HUES64 (cell line): ENCODE measurements around the gene NFE2L1.

Experiments used
- H3K27ac ChIP-seq: 2 replicates; pipeline ENCODE4 v1.7.0; 2013; ENCODE audit warnings: low read depth, low read length, inconsistent platforms
- H3K27me3 ChIP-seq: 2 replicates; pipeline ENCODE4 v1.6.1; 2013; ENCODE audit warnings: mild to moderate bottlenecking, low read length; ENCODE audit not compliant: insufficient read depth
- H3K36me3 ChIP-seq: 2 replicates; pipeline ENCODE4 v1.6.1; 2013; ENCODE audit warnings: mild to moderate bottlenecking, low read length; ENCODE audit not compliant: insufficient read depth
- H3K4me1 ChIP-seq: 2 replicates; pipeline ENCODE4 v1.6.1; 2013; ENCODE audit warnings: mild to moderate bottlenecking, low read length, moderate library complexity; ENCODE audit not compliant: insufficient read depth
- H3K4me3 ChIP-seq: 2 replicates; pipeline ENCODE4 v1.5.1; 2013; ENCODE audit warnings: mild to moderate bottlenecking, low read length, moderate library complexity
- H3K9ac ChIP-seq: 2 replicates; pipeline ENCODE4 v1.6.1; 2013; ENCODE audit warnings: mild to moderate bottlenecking, low read depth, low read length
- H3K9me3 ChIP-seq: 2 replicates; pipeline ENCODE4 v1.6.1; 2013; ENCODE audit warnings: low read depth, low read length; ENCODE audit not compliant: insufficient read depth
- WGBS: fragments of 150-250, 120-280 bp; methylation state at CpG from one replicate; pipeline ENCODE4 v1.1.7; 2013; ENCODE audit warnings: missing lambda C conversion rate; 5-methylcytosine and 5-hydroxymethylcytosine counted together

NFE2L1 gene

DNA sequence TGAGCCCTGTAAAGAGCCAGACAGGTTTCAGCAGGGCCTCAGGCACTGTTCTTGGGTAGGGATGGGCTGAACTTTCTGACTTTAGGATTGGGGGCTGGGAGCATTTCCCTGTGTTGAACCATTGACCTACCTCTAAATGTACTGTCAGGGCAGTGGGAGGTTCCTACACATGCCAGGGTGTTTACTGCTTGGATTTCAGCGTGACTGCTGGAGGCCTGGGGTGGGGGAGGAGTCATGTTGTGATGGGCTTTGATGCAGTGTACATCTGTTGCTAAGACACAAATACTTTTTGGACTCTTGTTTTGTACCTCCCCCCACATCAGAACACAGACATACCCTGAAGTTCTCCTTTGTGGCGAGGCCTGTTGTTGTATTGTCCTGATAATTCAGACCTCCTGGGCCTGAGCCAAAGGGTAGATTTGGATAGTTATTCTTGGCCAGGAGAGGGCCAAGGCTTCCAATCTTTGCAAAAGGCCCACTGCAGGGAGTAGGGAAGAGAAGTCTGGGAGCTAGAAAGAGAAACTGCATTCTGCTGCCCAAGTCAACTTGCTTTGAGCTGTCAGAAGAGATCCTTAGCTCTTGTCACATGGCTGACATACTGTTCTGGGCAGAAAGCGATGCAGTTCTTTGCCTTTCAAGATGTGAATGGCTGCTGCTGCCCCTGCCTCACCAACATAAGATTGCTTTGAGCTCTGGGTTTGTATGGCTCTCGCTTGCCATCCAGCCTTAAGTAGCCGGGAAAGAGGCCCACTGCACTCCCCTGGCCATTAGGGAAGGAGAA, 3.7 kb downstream of the NFE2L1 start:
- 73% methylated on average over 5 of the region's 5 CpGs for WGBS
- no peak overlapping the region for H3K9ac ChIP-seq
- no peaks in the 10 kb centered on the region for H3K9me3 ChIP-seq
- H3K27ac ChIP-seq = peak overlapping the region; percentile 80; the same call in 1 of the 2 replicates
- H3K4me1 ChIP-seq = peaks cover 48% of the 10 kb centered on the region
- no peaks in the 10 kb centered on the region for H3K27me3 ChIP-seq
- H3K4me3 ChIP-seq = peak overlapping the region; percentile 0; the same call in 1 of the 2 replicates
- peaks cover 36% of the 10 kb centered on the region for H3K36me3 ChIP-seq

DNA sequence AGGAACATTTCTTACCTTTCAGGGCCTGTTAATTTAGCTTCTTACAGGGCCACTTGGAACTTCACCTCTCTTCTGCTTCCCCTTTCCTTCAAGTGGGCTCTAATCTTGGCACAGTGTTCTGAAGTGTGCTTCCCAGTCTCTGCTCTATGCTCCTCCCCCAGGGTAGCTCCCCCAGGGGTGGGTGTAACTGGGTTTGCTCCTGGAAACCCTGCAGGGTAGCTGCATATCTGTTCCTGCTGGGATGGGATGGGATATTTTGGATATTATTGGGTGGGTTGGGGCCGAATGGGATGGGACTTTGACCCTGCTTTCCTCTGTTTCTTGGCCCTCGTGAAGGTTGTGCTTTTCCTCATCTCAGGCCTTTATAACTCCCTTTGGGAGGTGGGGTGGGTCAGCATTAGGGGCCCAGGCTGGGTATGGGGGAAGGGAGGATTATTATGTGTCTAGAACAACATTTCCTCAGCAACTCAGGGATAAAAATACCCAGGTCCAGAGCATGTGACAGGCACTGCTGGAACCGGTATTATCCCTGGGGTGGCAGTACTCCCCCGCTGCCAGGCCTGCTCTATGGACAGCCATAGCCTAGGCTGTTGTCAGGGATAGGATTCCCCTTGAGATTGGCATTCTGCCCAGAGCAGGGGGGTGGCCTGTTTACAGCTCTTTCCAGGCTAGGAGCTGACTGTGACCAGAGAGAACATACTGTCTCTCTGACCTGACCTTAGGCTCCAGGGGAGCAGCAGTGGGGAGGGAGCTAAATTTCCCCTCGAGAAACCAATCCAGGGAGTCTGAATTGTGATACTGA, 5.0 kb downstream of the NFE2L1 start:
- Histone ChIP-seq H3K9me3 (no peaks in the 10 kb centered on the region), H3K4me1 (peaks cover 47% of the 10 kb centered on the region), H3K4me3 (peak overlapping the region; percentile 25), H3K9ac (no peak overlapping the region), H3K36me3 (peaks cover 49% of the 10 kb centered on the region), H3K27ac (peak overlapping the region; percentile 87; the same call in 1 of the 2 replicates), H3K27me3 (no peaks in the 10 kb centered on the region)
- WGBS = 71% methylated on average over 5 of the region's 5 CpGs

DNA sequence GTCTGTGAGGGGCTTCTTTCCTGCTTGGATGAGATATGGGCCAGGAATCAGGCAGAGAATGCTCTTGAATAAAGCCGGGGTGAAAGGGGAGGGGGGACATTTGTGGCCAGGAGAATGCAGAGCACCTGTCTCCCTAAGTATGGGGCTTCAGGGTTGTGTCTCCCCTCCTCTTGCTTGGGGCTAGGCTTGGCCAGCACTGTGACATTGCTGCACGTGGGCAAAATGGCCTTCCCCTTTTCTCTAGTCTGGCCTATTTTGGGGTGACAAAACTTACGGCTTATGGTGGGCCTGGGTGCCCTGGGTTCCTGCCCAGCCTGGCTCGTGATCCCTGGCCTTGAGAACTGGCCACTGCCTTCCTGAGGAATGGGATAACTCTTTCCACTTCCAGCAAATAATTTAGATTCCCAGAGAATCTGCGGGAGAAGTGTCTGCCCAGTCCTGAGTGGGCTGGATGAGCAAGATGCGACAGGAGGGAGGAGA, 5.6 kb downstream of the NFE2L1 start:
- Histone ChIP-seq H3K9me3 (no peaks in the 10 kb centered on the region), H3K4me3 (peak overlapping the region; percentile 25; the same call in 1 of the 2 replicates), H3K27me3 (no peaks in the 10 kb centered on the region), H3K27ac (peak overlapping the region; percentile 87), H3K9ac (no peak overlapping the region), H3K4me1 (peaks cover 47% of the 10 kb centered on the region), H3K36me3 (peaks cover 55% of the 10 kb centered on the region)
- 58% methylated on average over 6 of the region's 6 CpGs for WGBS

DNA sequence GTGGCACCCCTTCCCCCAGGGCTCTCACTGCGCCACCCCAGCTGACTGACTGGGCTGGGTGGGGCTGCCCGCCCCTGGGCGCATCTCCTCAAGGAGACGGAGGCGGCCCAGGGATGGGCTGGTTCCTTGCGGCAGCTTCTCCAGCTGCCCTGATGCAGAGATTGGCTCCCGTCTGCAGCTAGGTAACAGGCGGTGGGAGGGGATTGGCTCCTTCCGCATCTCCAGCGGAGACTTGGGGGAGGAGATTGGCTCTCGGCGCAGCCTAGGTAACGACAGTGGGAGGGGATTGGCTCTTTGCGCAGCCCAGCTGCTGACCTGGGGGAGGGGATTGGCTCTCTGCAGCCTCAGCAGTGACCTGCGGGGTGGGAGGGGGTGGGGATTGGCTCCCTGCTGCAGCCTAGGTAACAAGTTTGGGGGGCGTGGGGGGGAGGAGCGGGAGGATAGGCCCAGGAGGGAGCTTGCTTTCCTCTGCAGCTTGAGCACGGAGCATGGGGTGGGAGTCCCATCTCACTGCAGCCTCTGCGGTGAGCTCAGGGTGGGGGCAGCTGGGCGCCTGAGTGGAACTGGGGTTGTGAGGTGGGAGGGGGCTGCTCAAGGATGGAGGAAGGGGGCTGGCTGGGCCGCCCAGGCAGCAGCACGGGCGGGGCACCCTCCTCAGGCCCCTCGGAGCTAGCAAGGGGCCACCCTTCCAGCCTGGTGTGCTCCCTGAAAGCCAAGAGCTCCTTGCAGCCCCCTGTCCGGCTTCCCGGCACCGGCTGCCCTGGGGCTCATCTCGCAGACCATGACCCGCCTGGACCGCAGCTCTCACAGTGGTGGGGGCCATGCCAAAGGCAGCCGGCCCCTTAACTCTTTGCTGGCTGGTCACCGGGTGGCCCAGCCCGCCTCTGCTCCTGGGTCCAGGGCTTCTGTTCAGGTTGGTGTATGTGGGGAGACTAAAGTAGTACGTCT, 6.4 kb downstream of the NFE2L1 start:
- Histone ChIP-seq H3K27me3 (no peaks in the 10 kb centered on the region), H3K27ac (peak overlapping the region; percentile 93), H3K36me3 (peaks cover 62% of the 10 kb centered on the region), H3K9ac (peak overlapping the region; percentile 73), H3K9me3 (no peaks in the 10 kb centered on the region), H3K4me3 (peak overlapping the region; percentile 73), H3K4me1 (peaks cover 47% of the 10 kb centered on the region)
- 3% methylated on average over 34 of the region's 34 CpGs for WGBS

DNA sequence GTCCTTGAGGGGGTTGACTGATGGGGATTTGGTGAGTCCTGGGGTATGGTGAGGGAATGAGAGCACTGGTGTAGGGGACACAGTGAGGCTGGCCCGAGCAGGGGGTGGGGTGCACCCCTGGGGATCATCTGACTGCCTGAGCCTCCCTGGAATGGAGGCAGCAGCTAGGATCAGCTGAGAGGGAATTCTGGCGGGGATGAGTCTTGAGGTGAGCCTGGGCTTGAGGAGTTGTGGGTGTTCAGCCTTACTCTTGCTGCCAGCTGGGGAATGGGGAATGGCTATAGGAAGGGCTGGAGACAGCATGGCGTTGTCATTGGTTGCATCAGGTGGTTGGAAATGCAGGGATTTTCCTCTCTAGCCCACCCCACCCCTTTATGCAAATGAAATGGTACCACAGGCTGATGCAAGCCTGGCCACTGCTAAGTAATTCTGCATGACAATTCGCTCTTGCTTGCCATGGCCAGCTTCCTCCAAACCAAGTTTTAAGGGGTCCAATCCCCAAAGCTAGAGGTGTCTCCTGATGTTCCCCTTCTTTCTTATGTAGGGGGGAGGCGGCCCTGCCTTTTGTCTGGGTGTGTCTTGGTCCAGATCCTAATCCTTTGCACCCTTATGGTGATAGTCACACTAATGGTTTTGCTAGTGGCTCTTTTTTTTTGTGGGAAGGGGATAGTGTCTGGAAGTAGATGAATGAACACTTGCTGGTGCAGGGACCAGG, 7.5 kb downstream of the NFE2L1 start:
- peaks cover 68% of the 10 kb centered on the region for H3K36me3 ChIP-seq
- WGBS = 27% methylated on average over 5 of the region's 5 CpGs
- H3K9ac ChIP-seq = peak overlapping the region; percentile 73
- peak overlapping the region; percentile 93 for H3K27ac ChIP-seq
- H3K27me3 ChIP-seq = no peaks in the 10 kb centered on the region
- H3K9me3 ChIP-seq = no peaks in the 10 kb centered on the region
- peak overlapping the region; percentile 73 for H3K4me3 ChIP-seq
- peaks cover 43% of the 10 kb centered on the region for H3K4me1 ChIP-seq

DNA sequence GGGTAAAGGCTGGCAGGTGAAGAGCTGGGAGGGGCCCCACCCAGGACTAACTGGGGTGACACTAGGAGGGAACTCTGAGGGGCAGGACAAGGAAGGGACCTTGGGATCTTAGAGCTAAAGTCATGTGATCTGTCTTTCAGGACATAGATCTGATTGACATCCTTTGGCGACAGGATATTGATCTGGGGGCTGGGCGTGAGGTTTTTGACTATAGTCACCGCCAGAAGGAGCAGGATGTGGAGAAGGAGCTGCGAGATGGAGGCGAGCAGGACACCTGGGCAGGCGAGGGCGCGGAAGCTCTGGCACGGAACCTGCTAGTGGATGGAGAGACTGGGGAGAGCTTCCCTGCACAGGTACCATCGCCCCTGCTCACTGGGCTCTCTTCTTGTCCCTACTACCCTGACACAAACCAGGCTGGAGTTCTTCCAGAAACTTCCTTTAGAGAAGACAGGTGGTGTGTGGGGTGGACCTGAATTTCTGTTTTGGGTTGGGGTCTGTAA, 8.1 kb downstream of the NFE2L1 start:
- Histone ChIP-seq H3K27ac (peak overlapping the region; percentile 93), H3K27me3 (no peaks in the 10 kb centered on the region), H3K4me1 (peaks cover 40% of the 10 kb centered on the region), H3K9me3 (no peaks in the 10 kb centered on the region), H3K4me3 (peak overlapping the region; percentile 73), H3K36me3 (peaks cover 67% of the 10 kb centered on the region), H3K9ac (peak overlapping the region; percentile 73)
- WGBS = 89% methylated on average over 10 of the region's 10 CpGs

DNA sequence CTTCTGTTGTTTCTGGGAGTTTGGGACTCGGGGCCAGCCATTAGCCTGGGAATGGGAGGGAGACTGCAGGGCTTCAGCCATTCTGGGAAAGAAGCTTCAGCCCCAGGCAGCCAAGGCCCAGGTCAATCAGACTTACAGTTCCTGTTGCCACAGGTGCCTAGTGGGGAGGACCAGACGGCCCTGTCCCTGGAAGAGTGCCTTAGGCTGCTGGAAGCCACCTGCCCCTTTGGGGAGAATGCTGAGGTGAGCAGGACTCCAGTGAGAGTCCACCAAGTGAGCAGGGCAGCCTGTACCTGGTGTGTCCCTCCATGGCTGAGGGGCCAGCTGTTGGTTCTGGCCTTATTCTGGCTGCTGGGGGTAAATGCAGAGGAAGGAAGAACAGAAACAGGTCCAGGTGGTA, 8.7 kb downstream of the NFE2L1 start:
- 85% methylated on average over 2 of the region's 2 CpGs for WGBS
- H3K36me3 ChIP-seq = peaks cover 68% of the 10 kb centered on the region
- H3K4me1 ChIP-seq = peaks cover 36% of the 10 kb centered on the region
- no peaks in the 10 kb centered on the region for H3K27me3 ChIP-seq
- H3K9me3 ChIP-seq = no peaks in the 10 kb centered on the region
- H3K4me3 ChIP-seq = 0 out of 2 replicates have a peak overlapping the region, but pooled peaks have one; percentile 73
- peak overlapping the region; percentile 93 for H3K27ac ChIP-seq
- peak overlapping the region; percentile 73; the same call in 1 of the 2 replicates for H3K9ac ChIP-seq

DNA sequence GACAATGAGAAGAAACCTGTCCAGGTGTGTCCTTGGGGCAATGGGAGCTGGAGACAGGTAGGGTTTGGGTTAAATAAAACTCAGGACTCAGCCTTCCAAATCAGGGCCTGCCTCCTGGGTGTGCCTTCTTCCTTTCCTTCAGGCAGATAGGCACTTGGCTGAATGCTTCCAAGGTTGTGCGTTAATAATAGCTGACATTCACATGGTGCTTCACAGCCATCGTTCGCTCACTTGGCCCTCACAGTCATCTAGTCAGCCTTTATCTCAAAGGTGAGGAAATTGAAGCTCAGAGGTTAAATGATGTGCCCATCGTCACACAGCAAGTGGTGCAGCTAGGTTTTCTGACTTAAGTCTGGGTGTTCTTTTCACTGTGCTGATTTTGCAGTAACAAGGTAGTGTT, 9.5 kb downstream of the NFE2L1 start:
- WGBS = 81% methylated on average over 4 of the region's 4 CpGs
- H3K36me3 ChIP-seq = peaks cover 68% of the 10 kb centered on the region

DNA sequence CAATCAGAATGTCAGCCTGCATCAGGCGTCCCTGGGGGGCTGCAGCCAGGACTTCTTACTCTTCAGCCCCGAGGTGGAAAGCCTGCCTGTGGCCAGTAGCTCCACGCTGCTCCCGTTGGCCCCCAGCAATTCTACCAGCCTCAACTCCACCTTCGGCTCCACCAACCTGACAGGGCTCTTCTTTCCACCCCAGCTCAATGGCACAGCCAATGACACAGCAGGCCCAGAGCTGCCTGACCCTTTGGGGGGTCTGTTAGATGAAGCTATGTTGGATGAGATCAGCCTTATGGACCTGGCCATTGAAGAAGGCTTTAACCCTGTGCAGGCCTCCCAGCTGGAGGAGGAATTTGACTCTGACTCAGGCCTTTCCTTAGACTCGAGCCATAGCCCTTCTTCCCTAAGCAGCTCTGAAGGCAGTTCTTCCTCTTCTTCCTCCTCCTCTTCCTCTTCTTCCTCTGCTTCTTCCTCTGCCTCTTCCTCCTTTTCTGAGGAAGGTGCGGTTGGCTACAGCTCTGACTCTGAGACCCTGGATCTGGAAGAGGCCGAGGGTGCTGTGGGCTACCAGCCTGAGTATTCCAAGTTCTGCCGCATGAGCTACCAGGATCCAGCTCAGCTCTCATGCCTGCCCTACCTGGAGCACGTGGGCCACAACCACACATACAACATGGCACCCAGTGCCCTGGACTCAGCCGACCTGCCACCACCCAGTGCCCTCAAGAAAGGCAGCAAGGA, 10.4 kb downstream of the NFE2L1 start:
- H3K4me3 ChIP-seq = no peak overlapping the region
- no peaks in the 10 kb centered on the region for H3K27me3 ChIP-seq
- 96% methylated on average over 11 of the region's 11 CpGs for WGBS
- H3K36me3 ChIP-seq = peaks cover 72% of the 10 kb centered on the region
- no peaks in the 10 kb centered on the region for H3K9me3 ChIP-seq
- H3K9ac ChIP-seq = no peak overlapping the region
- peaks cover 20% of the 10 kb centered on the region for H3K4me1 ChIP-seq
- no peak overlapping the region for H3K27ac ChIP-seq

More for the DNA sequence above, 9.5 kb downstream of the NFE2L1 start:
- H3K9me3 ChIP-seq = no peaks in the 10 kb centered on the region
- no peaks in the 10 kb centered on the region for H3K27me3 ChIP-seq
- H3K4me1 ChIP-seq = peaks cover 30% of the 10 kb centered on the region
- H3K9ac ChIP-seq = no peak overlapping the region
- H3K4me3 ChIP-seq = no peak overlapping the region
- 0 out of 2 replicates have a peak overlapping the region, but pooled peaks have one; percentile 93 for H3K27ac ChIP-seq
